Glomerular endothelial cell (primary cell): ENCODE results near the gene ATP1B2. TPM values are rescaled to one million over a fixed set of nuclear protein-coding genes. Genes with fewer than 3 reads are reported as not detected.
"Not testable (repeated sequence)": the region's sequence is repeated elsewhere in the genome, so short reads cannot be mapped to it uniquely, and the experiment has no call there.

Experiments used
- DNase-seq: peaks from one replicate; pipeline ENCODE4 v3.0.0-alpha.2; 2011; ENCODE audit warnings: low read depth, low spot score; ENCODE audit errors: extremely low read depth
- total RNA-seq: library from RNA; depleted of rRNA; stranded (reverse); fragments of >200 nt; gene quantifications from 2 replicates; pipeline ENCODE4 v1.2.3, GENCODE V29; 2015

Gene ATP1B2, protein sequence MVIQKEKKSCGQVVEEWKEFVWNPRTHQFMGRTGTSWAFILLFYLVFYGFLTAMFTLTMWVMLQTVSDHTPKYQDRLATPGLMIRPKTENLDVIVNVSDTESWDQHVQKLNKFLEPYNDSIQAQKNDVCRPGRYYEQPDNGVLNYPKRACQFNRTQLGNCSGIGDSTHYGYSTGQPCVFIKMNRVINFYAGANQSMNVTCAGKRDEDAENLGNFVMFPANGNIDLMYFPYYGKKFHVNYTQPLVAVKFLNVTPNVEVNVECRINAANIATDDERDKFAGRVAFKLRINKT
- not detected in 2 replicates for total RNA-seq

- no peak for DNase-seq
Measured at GRCh38 chr17:7650509-7651096, at the start of gene ATP1B2. TSS of gene ATP1B2 (plus strand) at chr17:7650926. CDS start at chr17:7651519, 593 bp downstream.

DNA sequence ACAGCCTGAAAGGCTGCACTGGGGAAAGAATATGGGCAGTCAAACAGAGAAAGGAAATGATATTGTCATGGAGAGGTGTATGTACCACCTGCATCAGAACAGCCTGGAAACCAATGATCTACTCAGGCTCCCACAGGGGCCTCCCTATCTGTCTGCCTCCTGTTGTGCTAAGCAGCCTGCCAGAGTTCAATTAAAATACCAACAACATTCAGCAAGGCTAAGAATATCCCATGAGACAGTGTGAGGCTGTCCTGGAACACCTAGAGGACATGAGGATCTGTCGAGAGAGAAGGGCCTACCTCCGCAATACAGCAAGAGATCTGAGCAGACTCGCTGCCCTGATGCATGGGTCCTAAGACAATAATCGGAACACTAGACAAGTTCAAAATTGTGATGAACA is 44.4 kb upstream of the ATP1B2 start:
- DNase-seq = no peak

DNA sequence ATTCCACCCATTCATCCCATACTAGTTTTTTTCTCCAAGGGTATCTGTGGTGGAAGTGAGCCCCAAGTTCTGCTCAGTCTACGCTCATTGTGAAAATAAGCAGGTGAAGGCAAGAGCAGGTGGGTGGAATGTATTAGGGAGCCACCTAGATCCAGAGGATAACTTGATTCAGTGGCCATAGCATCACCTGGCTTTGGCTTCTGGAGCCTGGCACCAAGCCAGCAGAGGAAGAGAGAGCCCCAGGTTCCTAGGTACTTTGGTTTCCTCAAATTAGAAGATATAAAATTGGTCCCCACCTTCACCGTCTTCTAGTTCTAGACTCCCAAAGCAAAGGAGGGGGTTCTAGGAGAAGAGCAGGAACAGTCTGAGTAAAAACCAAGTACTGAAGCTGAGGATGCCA is 40.1 kb upstream of the ATP1B2 start:
- DNase-seq = no peak

- no peak for DNase-seq
Measured at GRCh38 chr17:7611635-7612293, 39.0 kb upstream of the ATP1B2 start.

DNA sequence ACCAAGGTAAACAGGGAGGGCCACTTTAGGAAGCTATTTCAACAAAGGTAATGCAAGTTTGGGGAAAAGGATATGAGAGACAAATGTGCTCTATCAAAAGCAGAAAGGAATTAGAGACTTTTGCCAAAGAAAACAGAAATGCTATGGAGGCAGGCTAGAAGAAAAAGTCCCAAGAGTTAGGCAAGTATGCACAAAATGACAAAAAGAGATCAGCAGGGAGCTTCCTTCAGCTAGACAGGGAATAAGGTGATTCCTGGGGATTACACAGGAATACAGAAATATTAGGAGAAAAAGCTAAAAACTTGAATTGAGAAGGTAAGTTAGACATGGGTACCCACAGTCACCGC is 38.5 kb upstream of the ATP1B2 start:
- DNase-seq = no peak

GRCh38 chr17:7613769-7614424 is 36.8 kb upstream of the ATP1B2 start:
- no peak for DNase-seq

GRCh38 chr17:7614425-7615264 is 36.1 kb upstream of the ATP1B2 start, which contains the start of gene FXR2:
TSS of gene FXR2 (minus strand) at chr17:7614897. CDS start at chr17:7614532, 365 bp downstream.
- DNase-seq = peak; percentile 98

GRCh38 chr17:7615265-7615747 is 35.4 kb upstream of the ATP1B2 start:
- no peak for DNase-seq

DNA sequence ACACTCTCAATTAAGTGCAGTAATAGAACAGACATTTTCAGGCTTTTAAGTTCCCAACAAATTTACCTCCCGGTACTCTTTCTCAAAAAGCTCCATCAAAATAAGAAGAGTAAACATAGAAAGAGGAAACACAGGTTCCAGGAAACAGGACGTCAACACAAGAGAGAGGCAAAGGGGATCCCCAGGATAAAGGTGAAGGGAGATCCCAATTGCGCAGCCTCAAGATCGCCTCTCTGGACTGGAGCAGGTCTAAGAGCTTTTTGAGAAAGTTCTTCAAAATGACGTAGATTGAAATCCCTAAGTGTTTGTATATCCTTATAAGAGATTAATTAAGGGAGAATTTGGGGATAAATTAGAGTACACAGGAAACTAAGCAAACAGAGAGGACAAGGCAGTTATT is 32.1 kb upstream of the ATP1B2 start:
- no peak for DNase-seq

GRCh38 chr17:7620835-7621234 is 29.9 kb upstream of the ATP1B2 start:
- no peak for DNase-seq

DNA sequence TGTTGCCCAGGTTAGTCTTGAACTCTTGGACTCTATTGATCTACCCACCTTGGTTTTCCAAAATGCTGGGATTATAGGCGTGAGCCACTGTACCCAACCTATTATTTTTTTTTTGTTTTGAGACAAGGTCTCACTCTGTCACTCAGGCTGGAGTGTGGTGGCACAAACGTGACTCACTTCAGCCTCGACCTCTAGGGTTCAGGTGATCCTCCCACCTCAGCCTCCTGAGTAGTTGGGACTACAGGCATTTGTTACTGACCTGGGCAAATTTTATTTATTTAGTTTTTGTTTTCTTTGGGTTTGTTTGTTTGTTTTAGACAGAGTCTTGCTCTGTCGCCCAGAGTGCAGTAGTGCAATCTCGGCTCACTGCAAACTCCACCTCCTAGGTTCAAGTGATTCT is 27.1 kb upstream of the ATP1B2 start:
- no peak for DNase-seq

DNA sequence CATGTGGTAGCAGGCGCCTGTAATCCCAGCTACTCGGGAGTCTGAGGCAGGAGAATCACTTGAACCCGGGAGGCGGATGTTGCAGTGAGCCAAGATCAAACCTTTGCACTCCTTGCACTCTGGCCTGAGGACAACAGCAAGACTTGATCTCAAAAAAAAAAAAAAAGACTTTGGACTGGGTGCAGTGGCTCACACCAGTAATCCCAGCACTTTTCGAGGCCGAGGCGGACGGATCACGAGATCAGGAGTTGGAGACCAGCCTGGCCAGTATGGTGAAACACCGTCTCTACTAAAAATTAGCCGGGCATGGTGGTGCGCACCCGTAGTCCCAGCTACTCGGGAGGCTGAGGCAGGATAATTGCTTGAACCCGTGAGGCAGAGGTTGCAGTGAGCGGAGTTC is 25.0 kb upstream of the ATP1B2 start:
- DNase-seq = not testable (repeated sequence)

GRCh38 chr17:7626307-7626706 is 24.4 kb upstream of the ATP1B2 start:
- DNase-seq = no peak

- DNase-seq = no peak
Measured at GRCh38 chr17:7626956-7627249, 23.8 kb upstream of the ATP1B2 start.

DNA sequence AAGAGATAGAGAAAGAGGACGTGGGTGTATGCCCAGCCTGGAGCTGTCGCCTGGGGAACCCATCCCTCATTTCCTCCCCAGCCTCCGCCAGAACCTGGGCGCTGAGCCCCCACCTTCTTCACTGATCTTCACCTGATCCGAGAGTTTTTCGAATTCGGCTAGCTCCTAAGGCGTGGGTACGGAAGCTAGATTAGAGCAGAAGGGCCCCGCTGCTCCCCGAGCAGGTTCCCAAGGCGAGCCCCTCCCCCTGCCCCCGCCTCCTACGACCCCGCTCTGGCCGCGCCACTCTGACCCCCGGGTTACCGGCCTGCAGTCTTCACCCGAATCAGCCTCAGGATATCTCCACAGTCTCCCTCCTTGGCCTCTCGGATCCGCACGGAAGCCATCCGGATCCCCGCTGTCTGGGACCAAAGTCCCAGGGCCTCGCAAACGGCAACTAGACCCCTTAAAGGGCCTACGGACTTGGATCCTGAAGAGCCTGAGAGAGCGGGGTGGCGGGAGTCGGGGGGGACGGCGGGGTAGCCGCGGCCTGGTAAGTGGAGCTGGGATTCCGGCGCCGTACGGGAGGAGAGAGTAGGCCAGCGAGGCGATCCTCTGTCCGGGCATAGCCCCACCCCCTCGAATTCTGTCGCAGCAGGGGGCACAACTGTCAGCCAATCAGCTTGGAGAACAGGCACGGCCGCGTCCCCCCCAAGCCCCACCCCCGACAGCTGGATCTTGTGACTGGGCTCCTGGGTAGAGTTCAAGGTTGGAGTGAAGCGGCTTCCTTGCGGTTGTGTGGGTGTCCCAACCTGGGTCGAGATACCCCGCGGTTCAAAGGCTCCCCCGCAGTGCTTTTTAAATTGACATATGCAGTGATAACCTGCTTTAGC is 23.2 kb upstream of the ATP1B2 start, which contains the start of gene SAT2:
Gene SAT2, minus strand, starts transcription at position 572 of the 872 bp plus-strand sequence. Its CDS starts 186 bp downstream, at position 386.
- peak; percentile 41 for DNase-seq

GRCh38 chr17:7629939-7630571 is 20.7 kb upstream of the ATP1B2 start, which contains the start of gene SHBG:
TSS of gene SHBG (plus strand) at chr17:7630135. CDS start at chr17:7630173, 38 bp downstream.
- no peak for DNase-seq

DNA sequence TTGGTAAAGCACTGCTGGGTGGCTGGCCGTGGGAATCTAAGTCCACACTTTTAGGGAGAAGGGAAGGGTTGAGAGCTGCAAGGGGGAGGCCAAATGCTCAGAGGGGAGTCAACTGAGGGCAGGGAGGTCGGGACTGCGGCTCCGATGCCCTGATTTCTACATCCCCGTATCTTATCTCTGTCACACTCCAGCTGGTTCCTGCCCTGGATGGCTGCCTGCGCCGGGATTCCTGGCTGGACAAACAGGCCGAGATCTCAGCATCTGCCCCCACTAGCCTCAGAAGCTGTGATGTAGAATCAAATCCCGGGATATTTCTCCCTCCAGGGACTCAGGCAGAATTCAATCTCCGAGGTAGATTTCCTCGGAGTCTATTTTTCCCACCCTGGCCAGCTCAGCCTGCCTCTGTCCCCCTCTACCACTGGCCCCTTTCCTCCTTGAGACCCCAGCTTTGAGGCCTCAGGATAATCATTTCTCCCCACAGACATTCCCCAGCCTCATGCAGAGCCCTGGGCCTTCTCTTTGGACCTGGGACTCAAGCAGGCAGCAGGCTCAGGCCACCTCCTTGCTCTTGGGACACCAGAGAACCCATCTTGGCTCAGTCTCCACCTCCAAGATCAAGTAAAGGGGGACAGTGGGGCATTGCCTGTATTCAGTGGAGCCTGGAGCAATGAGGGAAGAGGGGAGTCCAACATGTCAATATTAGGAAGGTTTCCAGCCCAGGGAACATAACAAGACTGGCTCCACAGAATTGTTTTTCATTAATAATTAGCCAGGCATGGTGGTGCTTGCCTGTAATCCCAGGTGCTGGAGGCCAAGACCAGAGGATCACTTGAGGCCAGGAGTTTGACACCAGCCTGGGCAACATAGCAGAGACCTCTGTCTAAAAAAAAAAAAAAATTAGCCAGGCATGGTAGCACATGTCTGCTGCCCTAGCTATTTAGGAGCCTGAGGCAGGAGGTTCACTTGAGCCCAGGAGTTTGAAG is 19.0 kb upstream of the ATP1B2 start:
- no peak for DNase-seq

GRCh38 chr17:7632492-7632894 is 18.2 kb upstream of the ATP1B2 start:
- no peak for DNase-seq
